CD14-positive monocyte (primary cell): Measurements from ENCODE around the gene CTU2. TPM values are rescaled to one million over a fixed set of nuclear protein-coding genes. Genes with fewer than 3 reads are reported as not detected.

ENCODE experiments used
- DNase-seq, 3 donors: peaks; one replicate each; pipeline ENCODE4 v3.0.0-alpha.2; 2011 to 2022
- H2AFZ ChIP-seq: 2 replicates; pipeline ENCODE4 v1.6.0; 2012; ENCODE audit warnings: mild to moderate bottlenecking, low read depth, low read length, inconsistent platforms; ENCODE audit not compliant: insufficient read depth, poor library complexity, severe bottlenecking
- H3K27ac ChIP-seq, 2 donors: 1 replicate in 1 of 2; 2 replicates in 1 of 2; pipeline ENCODE4 v1.5.1; 2012 to 2013; ENCODE audit warnings: low read length in 2 of 2, control low read depth in 1 of 2, inconsistent platforms in 1 of 2, low read depth in 1 of 2, mild to moderate bottlenecking in 1 of 2
- H3K27me3 ChIP-seq, 2 donors: one replicate each; pipeline versions ENCODE4 v1.6.0 to v1.6.1; 2011 to 2013; ENCODE audit warnings: low read length in 2 of 2; ENCODE audit not compliant: control insufficient read depth in 2 of 2, insufficient read depth in 2 of 2
- H3K36me3 ChIP-seq, 2 donors: replicated peaks in 1 of 2; 1 replicate in 1 of 2; 2 replicates in 1 of 2; pipeline versions ENCODE4 v1.5.1 to v1.6.1; 2012 to 2013; ENCODE audit warnings: low read length in 2 of 2, control low read depth in 1 of 2, inconsistent platforms in 1 of 2, mild to moderate bottlenecking in 1 of 2; ENCODE audit not compliant: insufficient read depth in 2 of 2, control insufficient read depth in 1 of 2
- H3K4me1 ChIP-seq, 2 donors: 1 replicate in 1 of 2; 2 replicates in 1 of 2; pipeline versions ENCODE4 v1.5.1 to v1.6.1; 2012 to 2013; ENCODE audit warnings: low read length in 2 of 2, control low read depth in 1 of 2, inconsistent platforms in 1 of 2, mild to moderate bottlenecking in 1 of 2, moderate library complexity in 1 of 2; ENCODE audit not compliant: insufficient read depth in 2 of 2, control insufficient read depth in 1 of 2
- H3K4me2 ChIP-seq: replicated peaks from 2 replicates; pipeline ENCODE3; 2012; ENCODE audit warnings: low read length, moderate library complexity, mild to moderate bottlenecking; ENCODE audit not compliant: poor library complexity, severe bottlenecking; ENCODE audit errors: extremely low read depth
- H3K4me3 ChIP-seq, 3 experiments: fragments of 200-600 bp in 1 of 3; sonication (generic) in 1 of 3; replicated peaks in 1 of 3; 1 replicate in 2 of 3; 2 replicates in 1 of 3; pipeline ENCODE4 v1.5.1; 2011 to 2013; ENCODE audit warnings: low read length in 3 of 3, mild to moderate bottlenecking in 3 of 3, control low read depth in 2 of 3, low read depth in 2 of 3, inconsistent platforms in 1 of 3, moderate library complexity in 1 of 3
- H3K79me2 ChIP-seq: 2 replicates; pipeline ENCODE4 v1.6.0; 2012; ENCODE audit warnings: mild to moderate bottlenecking, control low read depth, inconsistent platforms, low read length, moderate library complexity; ENCODE audit not compliant: insufficient read depth
- H3K9ac ChIP-seq: 2 replicates; pipeline ENCODE4 v1.6.0; 2017; ENCODE audit warnings: low read length, mild to moderate bottlenecking; ENCODE audit not compliant: insufficient read depth, poor library complexity, severe bottlenecking
- H3K9me3 ChIP-seq, 2 donors: replicated peaks in 1 of 2; 1 replicate in 1 of 2; 2 replicates in 1 of 2; pipeline versions ENCODE4 v1.5.1 to v1.6.1; 2012 to 2013; ENCODE audit warnings: low read length in 2 of 2, control low read depth in 1 of 2; ENCODE audit not compliant: control insufficient read depth in 1 of 2, insufficient read depth in 1 of 2
- H4K20me1 ChIP-seq: 2 replicates; pipeline ENCODE4 v1.6.0; 2012; ENCODE audit warnings: mild to moderate bottlenecking, low read length, control low read depth, moderate library complexity; ENCODE audit not compliant: insufficient read depth
- H3K27ac Mint-ChIP-seq, 7 donors: one replicate each; pipeline ENCODE4 v1.8.0; 2020; ENCODE audit warnings: mild to moderate bottlenecking in 7 of 7, mixed read lengths in 7 of 7, moderate library complexity in 6 of 7, inconsistent platforms in 2 of 7
- H3K27me3 Mint-ChIP-seq, 3 donors: one replicate each; pipeline ENCODE4 v1.8.0; 2021 to 2022; ENCODE audit warnings: low read depth in 3 of 3, mild to moderate bottlenecking in 3 of 3, mixed read lengths in 3 of 3, moderate library complexity in 3 of 3, inconsistent platforms in 1 of 3
- H3K36me3 Mint-ChIP-seq, 2 donors: one replicate each; pipeline ENCODE4 v1.8.0; 2020; ENCODE audit warnings: mixed read lengths in 2 of 2, inconsistent platforms in 1 of 2, mild to moderate bottlenecking in 1 of 2
- H3K4me1 Mint-ChIP-seq: one replicate; pipeline ENCODE4 v1.8.0; 2020; ENCODE audit warnings: mild to moderate bottlenecking, mixed read lengths
- H3K4me3 Mint-ChIP-seq, 2 donors: one replicate each; pipeline ENCODE4 v1.8.0; 2020; ENCODE audit warnings: mild to moderate bottlenecking in 2 of 2, mixed read lengths in 2 of 2, moderate library complexity in 1 of 2
- H3K9me3 Mint-ChIP-seq, 7 donors: one replicate each; pipeline ENCODE4 v1.8.0; 2020 to 2022; ENCODE audit warnings: mixed read lengths in 7 of 7, mild to moderate bottlenecking in 6 of 7, moderate library complexity in 6 of 7, inconsistent platforms in 2 of 7
- CTCF ChIP-seq: fragments of 200-600 bp; IDR thresholded peaks from one replicate; pipeline ENCODE4 v1.8.0; 2022; ENCODE audit warnings: antibody characterized with exemption, mild to moderate bottlenecking
- WGBS: methylation state at CpG from one replicate; pipeline ENCODE4 v1.1.5; 2013; ENCODE audit warnings: missing lambda C conversion rate; ENCODE audit not compliant: insufficient coverage; 5-methylcytosine and 5-hydroxymethylcytosine counted together
- intact Hi-C, 2 donors: fragments of 100-400 bp; cut with micrococcal nuclease; formaldehyde crosslinking; loops; one replicate each; pipeline versions ENCODE4 v1.15.0 to v1.15.1; 2023
- polyA plus RNA-seq, 3 donors: library from polyadenylated mRNA; depleted of rRNA in 1 of 3; unstranded in 2 of 3; stranded (reverse) in 1 of 3; fragments of 300-500 nt in 2 of 3; fragments of >200 nt in 1 of 3; fragmentation: Illumina TruSeq in 2 of 3; gene quantifications; 1 replicate in 2 of 3; 2 replicates in 1 of 3; pipeline ENCODE4 v1.2.3, GENCODE V29; 2012 to 2021

CTU2 gene
- polyA plus RNA-seq, 3 donors = 5.9 to 10.3 (median 7.5) TPM

- Histone ChIP-seq H3K79me2 (no peaks in the 10 kb centered on the region), H3K4me2 (no peak overlapping the region), H3K9ac (no peak overlapping the region), H2AFZ (no peak overlapping the region), H4K20me1 (peaks cover 82% of the 10 kb centered on the region), H3K27ac (no peak overlapping the region), H3K4me3 (no peak overlapping the region), H3K36me3 (peaks cover 93 to 98% of the 10 kb centered on the region in 2 donors), H3K9me3 (no peaks in the 10 kb centered on the region), H3K27me3 (no peaks in the 10 kb centered on the region), H3K4me1 (no peaks in the 10 kb centered on the region)
- no peaks in the 10 kb centered on the region for H3K9me3 Mint-ChIP-seq
- no peaks in the 10 kb centered on the region for H3K27me3 Mint-ChIP-seq
- no peak for DNase-seq
- H3K27ac Mint-ChIP-seq = no peak overlapping the region
- WGBS = 84% methylated on average over 8 of the region's 8 CpGs
- H3K36me3 Mint-ChIP-seq = peaks cover 70 to 91% of the 10 kb centered on the region in 2 donors
- no peak overlapping the region for H3K4me3 Mint-ChIP-seq
- intact Hi-C loops = no loop called here
- no peak for TF ChIP-seq CTCF
- no peaks in the 10 kb centered on the region for H3K4me1 Mint-ChIP-seq
These were observed 17.2 kb downstream of the CTU2 start for GRCh38 chr16:88723507-88723887.

- DNase-seq = no peak
- H3K79me2 ChIP-seq = no peaks in the 10 kb centered on the region
- no peak overlapping the region for H3K4me3 Mint-ChIP-seq
- peaks cover 67 to 87% of the 10 kb centered on the region in 2 donors for H3K36me3 Mint-ChIP-seq
- no peaks in the 10 kb centered on the region for H3K27me3 ChIP-seq
- H3K9me3 ChIP-seq = no peaks in the 10 kb centered on the region
- peaks cover 78% of the 10 kb centered on the region for H4K20me1 ChIP-seq
- no peak for TF ChIP-seq CTCF
- no peaks in the 10 kb centered on the region for H3K4me1 Mint-ChIP-seq
- H2AFZ ChIP-seq = no peak overlapping the region
- H3K27ac ChIP-seq = no peak overlapping the region
- H3K4me3 ChIP-seq = no peak overlapping the region
- H3K27ac Mint-ChIP-seq = peak overlapping the region in 1 of 7 donors; percentile 10
- no peaks in the 10 kb centered on the region for H3K9me3 Mint-ChIP-seq
- H3K9ac ChIP-seq = no peak overlapping the region
- intact Hi-C loops = no loop called here
- H3K4me2 ChIP-seq = no peak overlapping the region
- H3K4me1 ChIP-seq = no peaks in the 10 kb centered on the region
- peaks cover 89 to 94% of the 10 kb centered on the region in 2 donors for H3K36me3 ChIP-seq
- no peaks in the 10 kb centered on the region for H3K27me3 Mint-ChIP-seq
- 82% methylated on average over 9 of the region's 17 CpGs for WGBS
These were observed 17.6 kb downstream of the CTU2 start for GRCh38 chr16:88723911-88724310.
